Ishikawa (cell line): ENCODE data around the gene DYNC1I1.

Experiments
- CREB1 ChIP-seq: IDR thresholded peaks from 2 replicates; pipeline ENCODE4 v1.6.1; 2012; ENCODE audit warnings: low read depth
- EGR1 ChIP-seq: IDR thresholded peaks from 2 replicates; pipeline ENCODE4 v1.6.1; 2012
- EP300 ChIP-seq: IDR thresholded peaks from 2 replicates; pipeline ENCODE4 v1.6.1; 2012; ENCODE audit warnings: borderline replicate concordance
- MAX ChIP-seq: IDR thresholded peaks from 2 replicates; pipeline ENCODE4 v1.6.1; 2012
- NFIC ChIP-seq: IDR thresholded peaks from 2 replicates; pipeline ENCODE4 v1.6.1; 2012
- REST ChIP-seq: IDR thresholded peaks from 2 replicates; pipeline ENCODE4 v1.6.1; 2012; ENCODE audit warnings: low read depth, mild to moderate bottlenecking
- TAF1 ChIP-seq: IDR thresholded peaks from 2 replicates; pipeline ENCODE4 v1.6.1; 2012; ENCODE audit warnings: low read depth, mild to moderate bottlenecking
- TEAD4 ChIP-seq: IDR thresholded peaks from 2 replicates; pipeline ENCODE4 v1.6.1; 2012
- USF1 ChIP-seq: IDR thresholded peaks from 2 replicates; pipeline ENCODE4 v1.6.1; 2012
- YY1 ChIP-seq: IDR thresholded peaks from 2 replicates; pipeline ENCODE4 v1.6.1; 2012; ENCODE audit warnings: low read depth

- TF ChIP-seq TAF1 (no peak), NFIC (no peak), EGR1 (no peak), REST (no peak), EP300 (no peak), TEAD4 (no peak), CREB1 (no peak), MAX (no peak), USF1 (no peak), YY1 (no peak)
Observed at GRCh38 chr7:95749044-95749443, 23.3 kb upstream of the DYNC1I1 start.
